SU-DHL-6 (cell line): ENCODE results near the gene AKAP11.

ENCODE experiments used
- CTCF ChIP-seq: fragments of 200-600 bp; sonication (generic); IDR thresholded peaks from one replicate; pipeline ENCODE4 v1.5.1; 2017; ENCODE audit warnings: antibody characterized with exemption, mild to moderate bottlenecking, low read length, moderate library complexity; ENCODE audit not compliant: insufficient read depth, poor library complexity, severe bottlenecking
- EZH2phosphoT487 ChIP-seq: fragments of 200-600 bp; sonication (generic), shearing (Covaris generic); conservative IDR thresholded peaks from 2 replicates; pipeline ENCODE4 v1.6.1; 2018; ENCODE audit warnings: mild to moderate bottlenecking, antibody characterized with exemption, low read length, moderate library complexity, mixed read lengths

GRCh38 chr13:42275506-42275905, 3.6 kb downstream of the AKAP11 start:
- TF ChIP-seq CTCF (no peak), EZH2phosphoT487 (no peak)
